ENCODE data around the gene COL18A1. TPM values are rescaled to one million over a fixed set of nuclear protein-coding genes. Genes with fewer than 3 reads are reported as not detected.
A peak's percentile ranks its signal among the peaks of the same experiment; 100 is the strongest.

Gene COL18A1
- total and polyA plus RNA-seq, 2 of the 8 experiments (the other 6 are each of a cell fraction or from before 2014, with no cell fraction given) = 145 to 201 TPM

GRCh38 chr21:45448810-45449657 is 44.1 kb downstream of the COL18A1 start:
- Histone ChIP-seq H3K56ac (replicated peaks; ENCODE audit: insufficient read length, low read depth, low read length) (no peak overlapping the region), H2BK120ac (replicated peaks; ENCODE audit: low read depth, low read length) (no peak overlapping the region), H3K9ac (replicated peaks in 1 of 4; ENCODE audit: extremely low read depth in 1 of 4, low read depth in 3 of 4, low read length in 3 of 4) (no peak overlapping the region), H2BK12ac (ENCODE audit: low read depth, low read length) (no peak overlapping the region), H3K14ac (ENCODE audit: insufficient read length) (no peak overlapping the region), H4K91ac (replicated peaks; ENCODE audit: insufficient read length, low read length) (no peak overlapping the region), H3K9me3 (ENCODE audit: insufficient read depth in 2 of 2, low read depth in 1 of 2, low read length in 1 of 2) (peaks cover 0 to 10% of the 10 kb centered on the region in 2 experiments; a peak in 2 of 4 replicates), H3K27me3 (replicated peaks in 1 of 4; ENCODE audit: control insufficient read depth in 3 of 4, extremely low read depth in 1 of 4, insufficient read depth in 3 of 4, low read length in 3 of 4) (no peaks in the 10 kb centered on the region), H3K79me2 (ENCODE audit: control insufficient read depth in 1 of 2, insufficient read depth in 2 of 2, low read length in 2 of 2) (peaks cover 17 to 87% of the 10 kb centered on the region in 2 experiments), H2BK15ac (ENCODE audit: low read length) (no peak overlapping the region), H3K36me3 (ENCODE audit: control insufficient read depth in 2 of 4, insufficient read depth in 4 of 4, low read length in 3 of 4) (peaks cover 0 to 8% (median 3%) of the 10 kb centered on the region in 4 experiments; a peak in 6 of 8 replicates), H4K5ac (ENCODE audit: insufficient read length, low read depth, low read length) (no peak overlapping the region), H3K4ac (replicated peaks; ENCODE audit: insufficient read length, low read depth, low read length) (no peak overlapping the region), H3K23ac (ENCODE audit: insufficient read length) (no peak overlapping the region), H2BK20ac (ENCODE audit: low read length) (no peak overlapping the region), H3K4me3 (ENCODE audit: extremely low read depth in 1 of 4, insufficient read depth in 2 of 4, low read depth in 3 of 4, low read length in 4 of 4) (no peak overlapping the region), H2AK5ac (ENCODE audit: low read depth, low read length) (no peak overlapping the region), H3K23me2 (ENCODE audit: low read depth, low read length) (peaks cover 4% of the 10 kb centered on the region; the same call in 1 of the 2 replicates), H3K27ac (ENCODE audit: low read depth, low read length) (no peak overlapping the region), H4K8ac (ENCODE audit: extremely low read depth, insufficient read depth, low read length) (peak overlapping the region; percentile 4), H3K18ac (ENCODE audit: extremely low read depth, low read length) (no peak overlapping the region), H4K20me1 (replicated peaks in 1 of 2; ENCODE audit: control insufficient read depth in 1 of 2, insufficient read depth in 2 of 2, low read length in 2 of 2) (peaks cover 18 to 48% of the 10 kb centered on the region in 2 experiments), H2BK5ac (ENCODE audit: low read depth, low read length) (no peak overlapping the region), H2AFZ (ENCODE audit: low read length) (no peak overlapping the region), H3K4me2 (ENCODE audit: insufficient read depth in 1 of 2, low read depth in 2 of 2, low read length in 2 of 2) (no peak overlapping the region), H3K4me1 (replicated peaks in 1 of 4; ENCODE audit: control insufficient read depth in 3 of 4, insufficient read depth in 4 of 4, low read length in 3 of 4) (no peaks in the 10 kb centered on the region; a peak in 1 of 7 replicates), H3K79me1 (ENCODE audit: low read depth, low read length) (peaks cover 32% of the 10 kb centered on the region)
- FAIRE-seq (no peak), DNase-seq (ENCODE audit: low read depth in 1 of 2, low spot score in 2 of 2) (no peak)
- no peak for TF ChIP-seq POLR2A (IDR thresholded peaks at IDR 0.05; ENCODE audit: control extremely low read depth in 1 of 2, low read depth in 2 of 2, low read length in 2 of 2)
- TF ChIP-seq SP1 (IDR thresholded peaks at IDR 0.05; ENCODE audit: low read depth, low read length) = no peak
- no peak for TF ChIP-seq USF2 (IDR thresholded peaks at IDR 0.05; ENCODE audit: low read length)
- TF ChIP-seq SAP30 (IDR thresholded peaks at IDR 0.05; ENCODE audit: insufficient read depth, insufficient replicate concordance, low read length) = no peak
- POLR2A ChIA-PET (ENCODE audit: partially characterized antibody) = no interaction called here
- CTCF ChIA-PET (ENCODE audit: partially characterized antibody) = interaction anchor here (1.0 to 2.0 kb wide), 4 partner anchors 14 to 156 kb away, joined by 3 to 5 read pairs (median 4); no protein-coding TSS in a partner anchor
- 94% methylated on average over 25 of the region's 28 CpGs; no CpG with 5 or more reads in 1 of the 2 experiments for WGBS, 2 experiments (ENCODE audit: extremely low coverage in 1 of 2, insufficient coverage in 1 of 2, insufficient read length in 1 of 2, insufficient replicate concordance in 2 of 2, low coverage in 1 of 2, low lambda C conversion rate in 2 of 2, missing lambda C conversion rate in 1 of 2)

All from H1 (cell line).